Natural killer cell (primary cell): Measurements from ENCODE around the gene METTL9. TPM values are rescaled to one million over a fixed set of nuclear protein-coding genes. Genes with fewer than 3 reads are reported as not detected.
A peak's percentile ranks its signal among the peaks of the same experiment; 100 is the strongest.
"Not testable (repeated sequence)": the region's sequence is repeated elsewhere in the genome, so short reads cannot be mapped to it uniquely, and the experiment has no call there.

ENCODE experiments used
- ATAC-seq, 3 donors: fragments of 150-1000 bp in 2 of 3; fragments of 200-7000 bp in 1 of 3; cut with Tn5 transposase; 1 replicate in 1 of 3; 2 replicates in 2 of 3; pipeline ENCODE4 v1.10.0; 2021; ENCODE audit warnings: mild to moderate bottlenecking in 2 of 3, moderate library complexity in 2 of 3
- DNase-seq, 2 donors: peaks; one replicate each; pipeline versions ENCODE4 v3.0.0 to v3.0.0-alpha.2; 2013 to 2021; ENCODE audit warnings: mixed read lengths in 1 of 2
- H3K27ac ChIP-seq: one replicate; pipeline ENCODE4 v1.5.1; 2013; ENCODE audit warnings: mild to moderate bottlenecking, low read length
- H3K27me3 ChIP-seq: one replicate; pipeline ENCODE4 v1.6.1; 2013; ENCODE audit warnings: low read length; ENCODE audit not compliant: control insufficient read depth, insufficient read depth
- H3K36me3 ChIP-seq: one replicate; pipeline ENCODE4 v1.6.1; 2013; ENCODE audit warnings: low read length; ENCODE audit not compliant: control insufficient read depth, insufficient read depth
- H3K4me1 ChIP-seq: one replicate; pipeline ENCODE4 v1.6.1; 2013; ENCODE audit warnings: low read length; ENCODE audit not compliant: control insufficient read depth, insufficient read depth
- H3K4me3 ChIP-seq: one replicate; pipeline ENCODE4 v1.5.1; 2013; ENCODE audit warnings: low read length
- H3K9me3 ChIP-seq: one replicate; pipeline ENCODE4 v1.6.1; 2013; ENCODE audit warnings: low read length; ENCODE audit not compliant: control insufficient read depth, insufficient read depth
- H3K27ac Mint-ChIP-seq, 2 donors: one replicate each; pipeline ENCODE4 v1.8.0; 2022; ENCODE audit warnings: mild to moderate bottlenecking in 2 of 2, mixed read lengths in 2 of 2, moderate library complexity in 1 of 2
- H3K27me3 Mint-ChIP-seq, 2 donors: one replicate each; pipeline ENCODE4 v1.8.0; 2022; ENCODE audit warnings: low read depth in 2 of 2, mixed read lengths in 2 of 2
- H3K36me3 Mint-ChIP-seq: one replicate; pipeline ENCODE4 v1.8.0; 2022; ENCODE audit warnings: mixed read lengths
- H3K4me1 Mint-ChIP-seq, 2 donors: one replicate each; pipeline ENCODE4 v1.8.0; 2022; ENCODE audit warnings: mixed read lengths in 2 of 2
- H3K4me3 Mint-ChIP-seq: one replicate; pipeline ENCODE4 v1.8.0; 2022; ENCODE audit warnings: mild to moderate bottlenecking, moderate library complexity, mixed read lengths
- H3K9me3 Mint-ChIP-seq, 2 donors: one replicate each; pipeline ENCODE4 v1.8.0; 2022; ENCODE audit warnings: mixed read lengths in 2 of 2
- CTCF ChIP-seq: fragments of 200-600 bp; IDR thresholded peaks from one replicate; pipeline ENCODE4 v1.8.0; 2022; ENCODE audit warnings: antibody characterized with exemption
- WGBS: methylation state at CpG from one replicate; pipeline ENCODE4 v1.1.7; 2013; ENCODE audit warnings: missing lambda C conversion rate; ENCODE audit not compliant: insufficient coverage; 5-methylcytosine and 5-hydroxymethylcytosine counted together
- intact Hi-C: fragments of 100-400 bp; cut with micrococcal nuclease; formaldehyde crosslinking; loops from one replicate; pipeline ENCODE4 v1.14.2; 2022
- total RNA-seq, 4 donors: library from RNA; stranded (reverse); fragments of 120-200 nt in 1 of 4; gene quantifications; one replicate each; pipeline versions ENCODE4 v1.2.3 to v1.2.4, GENCODE V29; 2013 to 2022

Gene METTL9
- total RNA-seq, 3 donors from 2014 or later (not counting 1 experiment from before 2014, with no cell fraction given), result 73.1 to 110 (median 85.1) TPM

- Mint-ChIP-seq H3K36me3 (no peaks in the 10 kb centered on the region), H3K27me3 (peaks cover 3 to 32% of the 10 kb centered on the region in 2 donors), H3K4me1 (peaks cover 0 to 4% of the 10 kb centered on the region in 2 donors), H3K4me3 (no peak overlapping the region), H3K9me3 (no peaks in the 10 kb centered on the region), H3K27ac (no peak overlapping the region)
- Histone ChIP-seq H3K4me1 (peaks cover 4% of the 10 kb centered on the region), H3K27me3 (no peaks in the 10 kb centered on the region), H3K27ac (no peak overlapping the region), H3K4me3 (no peak overlapping the region), H3K9me3 (no peaks in the 10 kb centered on the region), H3K36me3 (no peaks in the 10 kb centered on the region)
- no peak for DNase-seq
- peak in 1 of 3 donors; percentile 14 for ATAC-seq
- TF ChIP-seq CTCF, result no peak
- intact Hi-C loops, result no loop called here
- 88% methylated on average over 1 of the region's 2 CpGs for WGBS
Measured at GRCh38 chr16:21580807-21581206, 18.6 kb upstream of the METTL9 start.

DNA sequence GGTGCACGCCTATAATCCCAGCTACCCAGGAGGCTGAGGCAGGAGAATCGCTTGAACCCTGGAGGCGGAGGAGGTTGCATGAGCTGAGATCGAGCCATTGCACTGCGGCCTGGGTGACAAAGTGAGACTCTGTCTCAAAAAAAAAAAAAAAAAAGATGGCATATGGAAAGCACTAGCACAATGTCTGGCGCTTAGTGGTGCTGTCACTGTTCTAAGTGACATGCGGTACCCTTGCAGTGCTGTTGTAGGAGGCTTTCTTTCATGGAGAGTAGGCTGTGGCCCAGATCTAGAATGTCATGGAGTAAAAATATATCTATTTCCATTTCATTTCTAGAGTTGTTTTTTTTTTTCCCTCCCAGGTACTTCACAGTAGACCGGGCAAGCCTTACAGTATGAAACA, 14.6 kb upstream of the METTL9 start:
- 96% methylated on average over 7 of the region's 8 CpGs for WGBS
- no peak overlapping the region for H3K4me3 Mint-ChIP-seq
- H3K36me3 ChIP-seq, result no peaks in the 10 kb centered on the region
- no peaks in the 10 kb centered on the region for H3K9me3 ChIP-seq
- no peak for TF ChIP-seq CTCF
- peaks cover 0 to 4% of the 10 kb centered on the region in 2 donors for H3K4me1 Mint-ChIP-seq
- H3K27ac ChIP-seq, result no peak overlapping the region
- no peak for ATAC-seq
- no peak overlapping the region for H3K4me3 ChIP-seq
- peaks cover 7% of the 10 kb centered on the region for H3K4me1 ChIP-seq
- intact Hi-C loops, result loop anchor here (1.0 kb wide), 2 partner anchors 55 to 123 kb away; no protein-coding TSS in a partner anchor
- peaks cover 0 to 11% of the 10 kb centered on the region in 2 donors for H3K27me3 Mint-ChIP-seq
- no peaks in the 10 kb centered on the region for H3K9me3 Mint-ChIP-seq
- H3K36me3 Mint-ChIP-seq, result no peaks in the 10 kb centered on the region
- DNase-seq, result no peak
- no peak overlapping the region for H3K27ac Mint-ChIP-seq
- no peaks in the 10 kb centered on the region for H3K27me3 ChIP-seq

DNA sequence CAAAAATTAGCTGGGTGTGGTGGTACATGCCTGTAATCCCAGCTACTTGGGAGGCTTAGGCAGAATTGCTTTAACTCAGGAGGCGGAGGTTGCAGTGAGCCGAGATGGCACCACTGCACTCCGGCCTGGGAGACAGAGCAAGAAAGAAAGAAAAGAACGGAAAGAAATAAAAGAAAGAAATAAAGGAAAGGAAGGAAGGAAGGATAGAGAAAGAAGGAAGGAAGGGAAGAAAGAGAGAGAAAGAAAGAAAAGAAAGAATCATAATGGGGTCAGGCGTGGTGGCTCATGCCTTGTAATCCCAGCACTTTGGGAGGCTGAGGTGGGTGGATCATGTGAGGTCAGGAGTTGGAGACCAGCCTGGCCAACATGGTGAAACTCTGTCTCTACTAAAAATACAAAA, 10.8 kb upstream of the METTL9 start:
- not testable (repeated sequence) for H3K9me3 ChIP-seq

GRCh38 chr16:21589551-21589950, 9.8 kb upstream of the METTL9 start:
- Histone ChIP-seq H3K9me3 (no peaks in the 10 kb centered on the region), H3K4me3 (no peak overlapping the region), H3K27ac (no peak overlapping the region), H3K36me3 (no peaks in the 10 kb centered on the region), H3K27me3 (no peaks in the 10 kb centered on the region), H3K4me1 (peaks cover 5% of the 10 kb centered on the region)
- no peak for TF ChIP-seq CTCF
- no peak for DNase-seq
- Mint-ChIP-seq H3K36me3 (no peaks in the 10 kb centered on the region), H3K27ac (no peak overlapping the region), H3K9me3 (no peaks in the 10 kb centered on the region), H3K27me3 (no peaks in the 10 kb centered on the region), H3K4me1 (no peaks in the 10 kb centered on the region), H3K4me3 (no peak overlapping the region)
- no peak for ATAC-seq
- WGBS, result 100% methylated on average over 3 of the region's 4 CpGs
- intact Hi-C loops, result no loop called here

More for the DNA sequence above, 10.8 kb upstream of the METTL9 start:
- WGBS, result 97% methylated on average over 5 of the region's 5 CpGs
- H3K9me3 Mint-ChIP-seq, H3K27ac ChIP-seq, ATAC-seq, intact Hi-C loops, H3K27me3 ChIP-seq, H3K27ac Mint-ChIP-seq, H3K4me3 Mint-ChIP-seq, H3K4me1 ChIP-seq, H3K36me3 ChIP-seq, H3K4me1 Mint-ChIP-seq, DNase-seq, H3K36me3 Mint-ChIP-seq, H3K27me3 Mint-ChIP-seq, H3K4me3 ChIP-seq: not testable (repeated sequence)
